Kidney tubule cell (primary cell): ENCODE measurements around the gene CPTP.
A peak's percentile ranks its signal among the peaks of the same experiment; 100 is the strongest.
"Not testable (repeated sequence)": the region's sequence is repeated elsewhere in the genome, so short reads cannot be mapped to it uniquely, and the experiment has no call there.

Experiments
- DNase-seq: peaks from one replicate; pipeline ENCODE4 v3.0.0-alpha.2; 2018; ENCODE audit warnings: low spot score

Gene CPTP

GRCh38 chr1:1366699-1367066, 42.1 kb downstream of the CPTP start:
- no peak for DNase-seq

GRCh38 chr1:1367315-1367714, 42.7 kb downstream of the CPTP start:
- no peak for DNase-seq

- DNase-seq: not testable (repeated sequence)
These were observed 45.5 kb downstream of the CPTP start for GRCh38 chr1:1370094-1370493.

- DNase-seq: no peak
These were observed 46.2 kb downstream of the CPTP start for GRCh38 chr1:1370771-1371300.

GRCh38 chr1:1371364-1371745, 46.8 kb downstream of the CPTP start:
- no peak for DNase-seq

GRCh38 chr1:1371746-1372711, 47.4 kb downstream of the CPTP start:
- peak; percentile 69 for DNase-seq

- no peak for DNase-seq
These were observed 48.6 kb downstream of the CPTP start for GRCh38 chr1:1373051-1373814.

- no peak for DNase-seq
These were observed 49.4 kb downstream of the CPTP start for GRCh38 chr1:1373815-1374588.

GRCh38 chr1:1374589-1374928, 50.0 kb downstream of the CPTP start:
- no peak for DNase-seq

- DNase-seq: peak; percentile 100
These were observed 50.5 kb downstream of the CPTP start, which contains the start of gene AURKAIP1 for GRCh38 chr1:1374929-1375662. Gene AURKAIP1 (minus strand): TSS chr1:1375207. CDS start chr1:1374756, 451 bp downstream.

GRCh38 chr1:1376551-1377226, 52.1 kb downstream of the CPTP start:
- no peak for DNase-seq

GRCh38 chr1:1377540-1378205, 53.1 kb downstream of the CPTP start:
- DNase-seq: no peak
